ENCODE results near the gene TPRG1.

- TF ChIP-seq POLR2A (IDR thresholded peaks at IDR 0.05; ENCODE audit: low read depth, low read length) (no peak), POLR2AphosphoS5 (IDR thresholded peaks at IDR 0.05; ENCODE audit: low read depth, low read length) (no peak), TAF1 (IDR thresholded peaks at IDR 0.05; ENCODE audit: low read depth, low read length) (no peak), SPI1 (IDR thresholded peaks at IDR 0.05; ENCODE audit: low read depth, low read length) (no peak)
Measured at GRCh38 chr3:189372243-189372642, 200.5 kb downstream of the TPRG1 start.
